SJCRH30 (cell line): ENCODE results near the gene MACF1. TPM values are rescaled to one million over a fixed set of nuclear protein-coding genes. Genes with fewer than 3 reads are reported as not detected.
"Not testable (repeated sequence)": the region's sequence is repeated elsewhere in the genome, so short reads cannot be mapped to it uniquely, and the experiment has no call there.

ENCODE experiments used
- DNase-seq, 2 experiments: peaks; one replicate each; pipeline ENCODE4 v3.0.0-alpha.2; 2015 to 2020
- H3K27ac ChIP-seq: fragments of 250-450 bp; sonication (Bioruptor Pico); 2 replicates; pipeline ENCODE4 v1.5.1; 2020; ENCODE audit warnings: mild to moderate bottlenecking, moderate library complexity
- H3K27me3 ChIP-seq: fragments of 250-450 bp; sonication (Bioruptor Pico); 2 replicates; pipeline ENCODE4 v1.5.1; 2020; ENCODE audit warnings: mild to moderate bottlenecking, moderate library complexity
- H3K36me3 ChIP-seq: fragments of 250-450 bp; sonication (Bioruptor Pico); 2 replicates; pipeline ENCODE4 v1.5.1; 2020; ENCODE audit warnings: mild to moderate bottlenecking, moderate library complexity
- H3K4me1 ChIP-seq: fragments of 250-450 bp; sonication (Bioruptor Pico); 2 replicates; pipeline ENCODE4 v1.5.1; 2020; ENCODE audit warnings: mild to moderate bottlenecking, moderate library complexity
- H3K4me3 ChIP-seq: fragments of 250-450 bp; sonication (Bioruptor Pico); 2 replicates; pipeline ENCODE4 v1.5.1; 2020; ENCODE audit warnings: mild to moderate bottlenecking, moderate library complexity
- H3K9me3 ChIP-seq: fragments of 250-450 bp; sonication (Bioruptor Pico); replicated peaks from 2 replicates; pipeline ENCODE4 v1.5.1; 2020; ENCODE audit warnings: mild to moderate bottlenecking, moderate library complexity
- total RNA-seq: library from RNA; depleted of rRNA; stranded (reverse); fragments of >200 nt; shearing (Covaris generic); gene quantifications from 2 replicates; pipeline ENCODE4 v1.2.3, GENCODE V29; 2014

Gene MACF1
- total RNA-seq, 1 experiment from 2014 or later = 172 TPM

DNA sequence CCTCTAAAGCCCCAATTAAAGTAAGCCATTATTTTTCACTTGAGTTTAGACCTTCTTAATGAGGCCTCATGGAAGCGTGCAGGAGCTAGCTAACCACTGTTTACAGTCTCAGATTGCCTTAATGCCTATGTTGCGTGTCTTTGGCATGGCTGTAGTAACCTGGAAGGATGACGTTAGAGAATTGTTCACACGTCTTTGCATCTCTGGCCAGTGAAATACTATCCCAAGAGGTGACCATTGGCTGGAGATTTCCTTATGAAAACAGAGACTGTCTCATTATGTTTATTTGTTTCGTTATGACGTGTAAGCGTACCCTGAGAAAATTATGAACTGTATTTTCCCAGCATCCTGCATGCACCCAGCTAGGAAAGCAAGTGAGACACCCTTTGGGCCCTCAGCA lies 268.3 kb downstream of the MACF1 start:
- Histone ChIP-seq H3K27ac (no peak overlapping the region), H3K36me3 (peaks cover 57% of the 10 kb centered on the region), H3K27me3 (no peaks in the 10 kb centered on the region), H3K9me3 (no peaks in the 10 kb centered on the region), H3K4me1 (no peaks in the 10 kb centered on the region; the same call in none of the 2 replicates), H3K4me3 (no peak overlapping the region)
- DNase-seq = no peak

DNA sequence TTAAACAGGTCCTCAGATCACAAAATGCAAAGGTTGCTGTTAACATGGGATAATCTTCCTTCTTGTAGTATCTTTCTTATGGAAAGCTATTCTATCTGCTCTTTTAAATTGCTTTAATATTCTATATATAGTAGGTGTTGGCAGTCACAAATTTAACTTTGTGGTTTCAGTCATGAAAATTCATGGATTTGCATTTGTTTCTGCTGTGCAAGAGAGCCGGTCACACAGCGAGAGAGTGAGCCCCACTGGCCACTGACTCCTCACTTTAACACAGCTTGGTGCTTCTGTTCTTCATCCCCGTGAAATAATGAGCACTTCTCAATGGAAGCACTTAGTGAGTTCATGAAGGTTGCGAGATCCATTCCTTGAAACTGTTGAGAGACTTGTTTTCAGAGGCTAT lies 268.8 kb downstream of the MACF1 start:
- H3K27ac ChIP-seq = no peak overlapping the region
- H3K4me3 ChIP-seq = no peak overlapping the region
- no peaks in the 10 kb centered on the region for H3K27me3 ChIP-seq
- peaks cover 4% of the 10 kb centered on the region for H3K4me1 ChIP-seq
- H3K36me3 ChIP-seq = peaks cover 52% of the 10 kb centered on the region
- no peaks in the 10 kb centered on the region for H3K9me3 ChIP-seq
- DNase-seq = no peak

DNA sequence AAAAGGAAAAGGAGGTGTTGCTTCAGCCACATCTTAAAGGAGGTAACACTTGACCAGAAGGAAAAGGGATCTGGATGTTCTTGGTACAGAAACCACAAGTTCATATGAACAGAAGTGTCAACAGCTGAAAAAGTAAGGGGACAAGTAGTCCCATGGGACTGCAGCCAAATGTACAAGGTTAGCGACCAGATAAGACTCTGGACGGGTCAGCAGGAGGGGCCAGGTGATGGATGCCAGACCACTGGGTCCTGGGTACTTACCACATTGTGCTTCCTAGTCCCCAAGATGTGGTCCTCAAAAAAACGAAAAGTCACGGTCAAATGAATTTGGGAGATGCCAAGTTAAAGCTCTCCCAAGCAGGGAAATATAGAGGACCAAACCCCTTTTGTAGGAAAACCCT lies 270.3 kb downstream of the MACF1 start:
- peaks cover 17% of the 10 kb centered on the region for H3K4me1 ChIP-seq
- DNase-seq = no peak
- peaks cover 45% of the 10 kb centered on the region for H3K36me3 ChIP-seq
- H3K27ac ChIP-seq = no peak overlapping the region
- H3K4me3 ChIP-seq = no peak overlapping the region
- H3K9me3 ChIP-seq = no peaks in the 10 kb centered on the region
- no peaks in the 10 kb centered on the region for H3K27me3 ChIP-seq

DNA sequence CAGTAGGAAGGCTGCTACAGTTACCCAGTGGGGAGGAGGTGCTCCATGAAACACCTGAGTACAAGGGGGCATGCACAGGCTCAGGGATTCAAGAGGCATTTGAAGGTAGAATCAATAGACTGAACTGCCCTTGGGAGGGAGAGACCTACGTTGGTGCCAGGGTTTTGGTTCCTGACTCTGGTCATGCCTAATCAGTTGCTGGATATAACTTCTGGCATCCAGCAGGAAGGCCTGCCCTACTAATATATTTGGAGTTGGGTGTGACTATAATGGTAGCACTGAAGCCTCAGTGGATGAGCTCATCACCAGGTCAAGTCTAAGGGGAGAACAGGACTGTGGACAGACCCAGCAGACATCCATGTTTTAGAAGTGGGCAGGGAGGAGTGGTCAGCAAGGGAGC lies 271.1 kb downstream of the MACF1 start:
- not testable (repeated sequence) for H3K4me3 ChIP-seq, DNase-seq, H3K9me3 ChIP-seq, H3K27ac ChIP-seq, H3K27me3 ChIP-seq
- Histone ChIP-seq H3K4me1 (peaks cover 20% of the 10 kb centered on the region), H3K36me3 (peaks cover 46% of the 10 kb centered on the region)

DNA sequence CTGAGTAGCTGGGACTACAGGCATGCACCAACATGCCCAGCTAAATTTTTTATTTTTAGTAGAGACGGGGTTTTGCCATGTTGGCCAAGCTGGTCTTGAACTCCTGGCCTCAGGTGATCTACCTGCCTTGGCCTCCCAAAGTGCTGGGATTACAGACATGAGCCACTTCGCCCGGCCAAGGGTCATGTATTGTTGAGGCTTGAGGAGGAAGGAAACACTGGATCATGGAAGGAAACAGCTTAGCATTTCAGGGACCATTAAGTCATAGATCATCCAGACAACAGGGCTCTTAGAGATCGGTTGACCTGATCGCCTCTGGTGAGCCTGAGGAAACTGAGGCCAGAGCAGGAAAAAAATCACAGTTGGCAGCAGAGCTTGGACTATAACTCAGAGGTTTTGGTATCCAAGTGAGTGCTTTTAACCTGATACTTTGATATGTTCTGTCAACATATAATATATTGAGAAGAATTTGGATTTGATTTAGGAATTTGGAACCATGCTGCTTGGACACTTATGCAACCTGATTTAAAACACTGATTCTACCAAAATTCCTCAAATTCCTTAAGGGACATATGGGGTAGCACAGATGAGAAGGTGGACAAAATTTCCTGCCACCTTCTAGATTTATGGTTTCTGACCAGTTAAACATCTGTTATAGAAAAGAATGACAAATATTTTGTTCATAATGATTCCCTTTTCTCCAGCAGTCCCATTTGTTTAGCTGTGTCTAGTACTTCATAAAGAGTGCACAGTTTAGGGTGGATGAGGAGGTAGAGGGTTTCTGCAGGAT lies 273.8 kb downstream of the MACF1 start:
- Histone ChIP-seq H3K27ac (peak overlapping the region; percentile 31; the same call in 1 of the 2 replicates), H3K9me3 (no peaks in the 10 kb centered on the region), H3K4me1 (peaks cover 20% of the 10 kb centered on the region), H3K4me3 (no peak overlapping the region), H3K27me3 (no peaks in the 10 kb centered on the region), H3K36me3 (peaks cover 41% of the 10 kb centered on the region)
- DNase-seq = peak in 1 of 2 experiments; percentile 42

DNA sequence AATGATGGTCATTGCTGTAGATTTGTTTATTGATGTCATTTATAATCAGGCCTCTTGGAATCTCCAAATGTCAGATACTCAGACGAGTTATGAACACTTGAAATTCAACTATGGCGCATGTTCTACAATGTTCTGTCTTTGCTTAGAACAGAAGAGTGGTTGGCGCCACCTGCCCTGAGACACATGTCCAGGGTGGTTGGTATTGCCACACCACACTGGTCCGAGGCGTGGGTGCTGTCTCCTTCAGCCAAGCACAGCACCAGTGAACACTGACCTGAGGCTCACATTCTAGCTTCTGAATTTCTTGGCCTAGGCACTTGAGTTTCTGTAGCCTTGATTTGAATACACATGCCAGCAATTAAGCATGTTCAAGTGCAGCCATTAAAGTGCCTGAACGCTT lies 276.8 kb downstream of the MACF1 start:
- Histone ChIP-seq H3K4me1 (peaks cover 20% of the 10 kb centered on the region), H3K36me3 (peaks cover 57% of the 10 kb centered on the region), H3K27me3 (no peaks in the 10 kb centered on the region), H3K27ac (no peak overlapping the region), H3K9me3 (no peaks in the 10 kb centered on the region), H3K4me3 (no peak overlapping the region)
- no peak for DNase-seq

DNA sequence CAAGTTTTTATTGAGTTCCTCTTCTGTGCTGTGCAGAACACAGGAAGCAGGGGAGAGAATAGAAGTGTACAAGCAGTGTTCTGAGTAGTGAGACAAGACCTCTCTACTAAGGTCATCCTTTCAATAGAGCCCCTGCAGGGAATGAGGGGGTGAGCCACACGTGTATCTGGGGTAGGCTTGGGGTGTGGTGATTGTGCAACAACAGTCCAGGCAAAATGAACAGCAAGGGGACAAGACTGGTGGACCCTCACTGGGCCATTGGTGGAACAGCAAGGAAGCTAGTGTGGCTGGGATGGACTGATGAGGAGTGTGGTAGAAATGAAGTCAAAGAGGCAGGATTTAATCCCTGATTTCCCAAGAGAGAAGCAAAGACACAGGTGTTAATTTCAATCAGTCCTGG lies 278.8 kb downstream of the MACF1 start:
- no peak for DNase-seq
- Histone ChIP-seq H3K27ac (no peak overlapping the region), H3K4me3 (no peak overlapping the region), H3K27me3 (no peaks in the 10 kb centered on the region), H3K9me3 (no peaks in the 10 kb centered on the region), H3K4me1 (peaks cover 16% of the 10 kb centered on the region), H3K36me3 (peaks cover 71% of the 10 kb centered on the region)

DNA sequence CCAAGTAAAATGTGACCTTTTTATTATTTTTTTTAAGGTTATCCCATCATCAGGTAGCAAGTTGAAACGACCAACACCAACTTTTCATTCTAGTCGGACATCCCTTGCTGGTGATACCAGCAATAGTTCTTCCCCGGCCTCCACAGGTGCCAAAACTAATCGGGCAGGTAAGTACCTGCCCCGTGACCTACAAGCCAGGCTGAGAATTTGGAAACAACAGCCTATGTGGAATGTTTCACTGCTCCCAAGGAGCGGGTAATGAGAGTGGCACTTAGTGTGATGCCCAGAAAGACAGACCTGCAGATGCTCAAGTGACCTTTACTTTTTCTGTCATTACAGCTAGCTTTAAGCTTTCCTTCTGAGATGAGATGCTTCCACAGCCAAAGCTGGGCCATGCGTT lies 280.1 kb downstream of the MACF1 start:
- H3K36me3 ChIP-seq = peaks cover 66% of the 10 kb centered on the region
- H3K4me1 ChIP-seq = peaks cover 5% of the 10 kb centered on the region; the same call in 1 of the 2 replicates
- H3K27ac ChIP-seq = no peak overlapping the region
- H3K4me3 ChIP-seq = no peak overlapping the region
- H3K27me3 ChIP-seq = no peaks in the 10 kb centered on the region
- no peak for DNase-seq
- H3K9me3 ChIP-seq = no peaks in the 10 kb centered on the region

DNA sequence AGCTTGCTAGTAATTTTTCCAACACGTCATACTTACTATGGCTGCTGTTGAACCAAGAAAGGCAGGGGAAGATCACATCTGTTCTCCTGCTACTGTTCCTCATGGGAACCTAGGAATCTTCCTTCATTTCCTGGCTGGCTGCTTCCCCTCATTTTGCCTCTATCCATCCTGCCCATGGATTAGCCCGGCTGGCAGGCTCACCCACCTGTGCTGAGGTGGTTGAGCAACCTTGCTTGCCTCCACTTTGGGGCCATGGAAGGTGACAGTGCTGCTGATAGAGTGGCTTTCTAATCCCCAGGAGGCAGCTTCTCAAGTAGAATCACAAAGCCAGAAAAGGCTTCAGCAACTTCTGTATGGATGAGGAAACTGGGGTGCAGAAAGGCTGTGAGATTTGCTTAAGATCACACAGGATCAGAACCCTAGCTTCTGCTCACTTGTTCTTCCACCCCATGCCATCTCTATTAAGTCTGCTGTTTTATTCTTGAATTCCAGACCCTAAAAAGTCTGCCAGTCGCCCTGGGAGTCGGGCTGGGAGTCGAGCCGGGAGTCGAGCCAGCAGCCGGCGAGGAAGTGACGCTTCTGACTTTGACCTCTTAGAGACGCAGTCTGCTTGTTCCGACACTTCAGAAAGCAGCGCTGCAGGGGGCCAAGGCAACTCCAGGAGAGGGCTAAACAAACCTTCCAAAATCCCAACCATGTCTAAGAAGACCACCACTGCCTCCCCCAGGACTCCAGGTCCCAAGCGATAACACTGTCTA lies 280.7 kb downstream of the MACF1 start:
- peaks cover 60% of the 10 kb centered on the region for H3K36me3 ChIP-seq
- H3K27me3 ChIP-seq = no peaks in the 10 kb centered on the region
- no peak for DNase-seq
- no peaks in the 10 kb centered on the region for H3K9me3 ChIP-seq
- H3K4me3 ChIP-seq = no peak overlapping the region
- H3K4me1 ChIP-seq = no peaks in the 10 kb centered on the region
- H3K27ac ChIP-seq = no peak overlapping the region

DNA sequence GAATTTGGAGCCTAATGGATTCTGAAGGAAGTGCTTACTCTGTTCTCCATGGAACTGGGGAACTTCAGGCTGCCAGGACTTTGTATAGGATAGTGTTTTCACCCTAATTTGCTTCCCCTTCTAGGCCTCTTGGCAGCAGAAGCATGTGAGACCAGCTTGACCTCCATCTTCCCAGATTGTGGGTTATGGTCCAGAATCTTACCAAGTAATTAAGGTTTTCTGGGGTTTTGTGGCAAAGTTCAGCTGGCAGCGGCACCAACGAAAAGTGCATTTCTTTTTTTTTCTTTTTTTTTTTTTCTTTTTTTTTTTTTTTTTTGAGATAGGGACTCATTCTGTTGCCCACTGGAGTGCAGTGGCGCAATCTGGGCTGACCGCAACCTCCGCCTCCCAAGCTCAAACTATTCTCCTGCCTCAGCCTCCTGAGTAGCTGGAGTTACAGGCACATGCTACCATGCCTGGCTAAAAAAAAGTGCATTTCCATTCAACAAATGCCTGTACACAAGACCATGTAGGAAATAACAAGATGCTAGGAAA lies 283.6 kb downstream of the MACF1 start:
- no peak for DNase-seq
- Histone ChIP-seq H3K27me3 (no peaks in the 10 kb centered on the region), H3K4me3 (no peak overlapping the region), H3K36me3 (peaks cover 37% of the 10 kb centered on the region), H3K4me1 (no peaks in the 10 kb centered on the region), H3K27ac (no peak overlapping the region), H3K9me3 (no peaks in the 10 kb centered on the region)

DNA sequence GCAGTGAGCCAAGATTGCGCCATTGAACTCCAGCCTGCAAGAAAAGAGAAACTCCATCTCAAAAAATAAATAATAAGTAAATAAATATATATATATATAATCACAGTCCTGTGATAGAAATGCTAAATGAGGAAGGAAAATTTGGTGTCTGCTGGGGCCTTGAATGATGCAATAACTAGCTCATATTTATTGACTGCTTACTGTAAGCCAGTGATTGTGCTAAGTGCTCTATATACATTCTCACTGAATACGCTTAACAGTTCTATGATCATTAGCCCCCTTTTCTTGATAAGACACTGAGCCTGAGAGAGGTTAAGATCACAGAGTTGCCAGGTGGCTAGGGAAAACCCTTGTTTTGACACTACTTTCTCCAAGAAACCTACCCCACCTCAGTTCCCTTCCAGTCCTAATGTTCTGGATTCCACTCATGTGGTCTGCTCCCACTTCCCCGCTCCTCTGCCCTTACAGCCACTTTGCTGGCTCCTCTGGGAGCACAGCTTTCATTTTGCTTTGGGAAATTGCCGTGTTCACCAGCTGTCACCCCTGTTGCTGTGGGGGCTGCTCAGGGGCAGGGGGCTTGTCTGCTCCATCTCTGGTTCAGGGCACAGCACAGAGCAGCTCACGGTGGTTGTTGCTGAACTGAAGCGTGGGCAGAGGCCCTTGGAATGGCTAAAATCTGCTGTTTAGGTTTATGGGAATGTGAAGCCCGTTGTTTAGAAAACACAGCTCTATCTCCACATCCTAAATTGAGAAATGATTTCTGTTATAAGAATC lies 284.5 kb downstream of the MACF1 start:
- no peak overlapping the region for H3K27ac ChIP-seq
- H3K27me3 ChIP-seq = no peaks in the 10 kb centered on the region
- peaks cover 29% of the 10 kb centered on the region for H3K36me3 ChIP-seq
- H3K9me3 ChIP-seq = no peaks in the 10 kb centered on the region
- no peak for DNase-seq
- H3K4me3 ChIP-seq = no peak overlapping the region
- peaks cover 3% of the 10 kb centered on the region for H3K4me1 ChIP-seq

DNA sequence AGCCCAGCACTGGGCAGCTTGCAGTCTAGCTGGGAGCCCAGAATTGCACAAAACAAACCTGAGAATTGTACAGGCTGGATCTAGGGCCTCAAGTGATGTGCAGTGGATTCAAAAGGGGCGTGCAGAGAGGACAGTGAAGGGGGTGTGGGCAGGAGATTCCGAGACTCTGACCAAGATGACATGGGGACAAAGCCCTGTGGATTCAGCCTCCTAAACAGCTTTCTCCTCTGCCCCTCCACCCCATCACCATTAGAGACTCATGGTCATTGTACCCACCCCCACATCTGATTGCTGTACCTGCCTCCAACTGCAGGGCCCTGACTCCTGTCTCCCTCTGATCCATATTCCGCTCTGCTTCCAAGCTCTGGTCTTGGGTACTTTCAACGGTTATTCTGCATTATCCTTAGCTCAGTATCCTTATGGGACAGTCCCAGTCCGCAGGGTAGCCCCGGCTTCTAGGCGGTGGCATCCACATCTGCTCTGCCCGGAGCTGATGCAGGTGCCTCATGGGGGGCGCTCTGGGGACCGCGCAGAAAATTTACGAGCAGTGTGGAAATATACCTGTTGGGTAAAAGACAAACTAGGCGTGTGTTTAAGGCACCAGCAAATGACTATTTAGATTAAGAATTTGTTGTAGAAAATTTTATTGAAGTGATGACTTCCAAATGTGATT lies 285.2 kb downstream of the MACF1 start:
- Histone ChIP-seq H3K27me3 (no peaks in the 10 kb centered on the region), H3K36me3 (peaks cover 29% of the 10 kb centered on the region), H3K27ac (no peak overlapping the region), H3K9me3 (no peaks in the 10 kb centered on the region), H3K4me1 (peaks cover 8% of the 10 kb centered on the region), H3K4me3 (no peak overlapping the region)
- no peak for DNase-seq

DNA sequence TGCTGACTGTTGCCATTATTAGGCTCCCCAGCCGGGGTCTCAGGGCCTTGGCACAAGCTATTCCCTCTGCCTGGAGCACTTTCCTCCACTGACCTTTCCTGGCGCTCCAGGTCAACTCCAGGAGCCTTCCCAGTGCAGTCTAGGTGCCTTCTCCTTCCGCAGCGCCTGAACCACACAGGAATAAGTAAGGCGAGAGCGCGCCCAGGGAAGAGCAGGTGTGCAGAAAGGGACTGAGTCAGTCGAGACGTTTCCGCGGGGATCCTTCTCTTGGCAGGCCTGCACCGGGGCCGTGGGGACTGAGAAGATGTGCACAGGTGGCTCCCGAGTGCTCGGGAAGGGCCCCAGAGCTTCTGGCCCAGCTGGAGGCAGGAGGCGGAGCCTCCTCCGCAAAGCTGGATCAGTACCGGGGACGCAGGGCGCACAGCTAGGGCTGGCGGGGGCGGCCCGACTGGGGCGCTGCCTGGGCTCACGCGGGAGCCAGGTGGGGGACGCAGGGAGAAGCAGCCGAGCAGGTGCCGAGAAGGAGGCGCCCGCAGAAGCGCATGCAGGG lies 286.2 kb downstream of the MACF1 start:
- H3K27me3 ChIP-seq = no peaks in the 10 kb centered on the region
- H3K9me3 ChIP-seq = no peaks in the 10 kb centered on the region
- H3K36me3 ChIP-seq = peaks cover 21% of the 10 kb centered on the region
- H3K27ac ChIP-seq = no peak overlapping the region
- no peak overlapping the region for H3K4me3 ChIP-seq
- no peak for DNase-seq
- peaks cover 11% of the 10 kb centered on the region for H3K4me1 ChIP-seq
